HFF-Myc (cell line): ENCODE measurements around the gene TRMT6.

Source experiments
- DNase-seq: peaks from one replicate; pipeline ENCODE4 v3.0.0-alpha.2; 2011; ENCODE audit warnings: low read depth; ENCODE audit errors: extremely low read depth
- H3K4me3 ChIP-seq: replicated peaks from 2 replicates; pipeline ENCODE4 v1.5.1; 2011; ENCODE audit warnings: low read depth, mild to moderate bottlenecking, control low read depth, low read length
- CTCF ChIP-seq: IDR thresholded peaks from 2 replicates; pipeline ENCODE4 v1.5.1; 2012; ENCODE audit warnings: mild to moderate bottlenecking, low read depth, low read length, control low read depth; ENCODE audit errors: missing control alignments

The TRMT6 gene

DNA sequence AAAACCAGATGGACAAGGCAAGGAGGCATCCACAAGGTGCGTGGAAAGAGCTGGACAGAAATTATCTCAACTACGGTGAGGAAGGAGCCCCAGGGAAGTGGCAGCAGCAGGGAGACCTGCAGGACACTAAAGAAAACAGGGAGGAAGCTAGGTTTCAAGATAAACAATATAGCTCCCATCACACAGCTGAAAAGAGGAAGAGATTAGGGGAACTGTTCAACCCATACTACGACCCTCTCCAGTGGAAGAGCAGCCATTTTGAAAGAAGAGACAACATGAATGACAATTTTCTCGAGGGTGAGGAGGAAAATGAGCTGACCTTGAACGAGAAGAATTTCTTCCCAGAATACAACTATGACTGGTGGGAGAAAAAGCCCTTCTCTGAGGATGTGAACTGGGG is 26.8 kb downstream of the TRMT6 start:
- TF ChIP-seq CTCF, result no peak
- DNase-seq, result no peak
- H3K4me3 ChIP-seq, result no peak overlapping the region

DNA sequence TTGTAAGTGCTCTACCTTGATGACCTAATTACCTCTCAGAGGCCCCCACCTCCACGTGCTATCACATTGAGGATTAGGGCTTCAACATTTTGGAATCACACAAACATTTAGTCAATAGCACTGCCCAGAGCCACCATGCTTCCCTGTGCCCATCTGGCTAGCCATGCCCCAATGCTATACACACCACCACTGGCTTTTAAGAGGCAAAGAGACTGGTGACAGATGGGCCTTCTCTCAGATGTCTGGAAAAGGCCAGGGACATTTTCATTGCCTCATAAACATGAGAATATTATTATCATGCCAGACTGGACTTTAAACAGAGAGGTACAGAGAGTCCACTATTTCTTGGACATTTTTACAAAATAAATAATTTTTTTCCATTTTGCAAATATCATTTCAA is 29.8 kb downstream of the TRMT6 start:
- no peak for DNase-seq
- no peak for TF ChIP-seq CTCF
- no peak overlapping the region for H3K4me3 ChIP-seq

DNA sequence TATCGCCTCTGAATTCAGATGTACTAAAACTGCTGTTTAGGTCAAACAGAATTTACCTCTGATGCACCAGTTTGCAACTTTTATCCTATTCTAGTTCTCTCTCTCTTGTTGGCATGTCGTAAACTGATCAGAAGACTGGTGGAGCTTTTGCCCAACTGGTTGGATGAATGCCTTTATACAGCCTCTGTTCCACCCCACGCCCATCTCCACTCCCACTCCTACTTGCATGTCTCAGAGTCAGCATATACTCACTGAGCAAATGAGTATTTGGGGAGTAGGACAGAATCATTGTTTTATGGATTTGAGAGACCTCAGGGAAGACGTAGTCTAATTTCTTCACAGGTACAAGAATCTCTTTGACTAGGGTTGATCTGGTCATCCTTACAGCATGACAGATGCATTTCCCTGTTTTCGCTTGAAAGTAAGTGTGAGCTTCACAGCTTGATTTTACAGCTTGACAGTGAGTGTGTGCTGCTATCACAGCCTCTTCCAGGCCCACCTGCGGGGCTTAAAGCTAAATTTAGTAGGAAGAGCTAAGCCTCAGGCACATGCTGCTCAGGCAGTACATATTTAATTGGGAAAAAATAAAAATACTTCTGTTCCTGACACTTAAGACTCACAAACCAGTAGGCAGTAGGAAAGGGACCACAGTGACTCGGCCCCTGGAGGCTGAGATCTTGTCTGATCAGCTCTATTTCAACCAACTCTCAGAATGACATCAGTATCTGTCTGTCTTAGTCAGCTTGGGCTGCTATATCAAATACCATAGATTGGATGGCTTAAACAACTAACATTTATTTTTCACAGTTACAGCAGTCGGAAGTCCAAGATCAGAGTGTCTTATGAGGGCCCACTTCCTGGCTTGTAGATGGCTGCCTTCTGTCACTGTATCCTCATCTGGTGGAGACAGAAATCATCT is 30.4 kb downstream of the TRMT6 start:
- no peak for TF ChIP-seq CTCF
- no peak overlapping the region for H3K4me3 ChIP-seq
- no peak for DNase-seq

DNA sequence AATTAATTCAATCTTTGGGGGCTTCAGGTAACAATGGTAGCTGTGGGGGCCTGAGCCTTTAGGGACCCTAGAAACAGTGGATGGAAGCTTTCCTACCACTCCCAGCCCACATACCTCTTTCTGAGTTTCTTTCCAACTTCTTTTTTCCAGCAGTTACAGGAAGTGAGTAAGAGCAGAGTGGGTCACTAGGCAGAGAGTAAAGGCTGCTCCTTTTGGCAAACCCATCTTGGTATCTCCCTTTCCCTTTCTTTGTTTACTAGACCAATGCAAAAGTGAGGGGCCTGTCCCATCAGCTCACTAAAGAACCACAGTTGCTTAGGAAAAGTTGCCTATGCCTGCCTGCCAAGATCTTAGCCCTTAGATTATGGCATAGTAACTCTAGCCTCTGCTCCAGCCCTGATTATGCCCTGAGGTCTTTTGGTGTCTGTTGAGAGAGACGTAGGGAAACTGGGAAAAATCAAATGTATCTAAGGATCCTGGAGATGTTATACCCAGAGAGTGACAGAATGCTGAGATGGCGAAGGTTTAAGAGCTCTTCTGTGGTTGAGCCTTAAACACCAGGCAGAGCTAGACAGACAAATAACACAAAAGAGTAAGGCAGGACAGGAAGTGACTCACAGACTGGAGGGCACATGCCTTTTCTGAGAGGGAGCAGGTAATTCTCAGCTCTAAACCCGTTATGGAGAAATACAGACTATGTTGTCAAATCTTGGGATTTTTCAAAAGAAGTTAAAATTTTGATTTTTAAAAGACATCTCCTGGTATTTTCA is 31.3 kb downstream of the TRMT6 start:
- peak; percentile 43 for DNase-seq
- TF ChIP-seq CTCF, result no peak
- no peak overlapping the region for H3K4me3 ChIP-seq

DNA sequence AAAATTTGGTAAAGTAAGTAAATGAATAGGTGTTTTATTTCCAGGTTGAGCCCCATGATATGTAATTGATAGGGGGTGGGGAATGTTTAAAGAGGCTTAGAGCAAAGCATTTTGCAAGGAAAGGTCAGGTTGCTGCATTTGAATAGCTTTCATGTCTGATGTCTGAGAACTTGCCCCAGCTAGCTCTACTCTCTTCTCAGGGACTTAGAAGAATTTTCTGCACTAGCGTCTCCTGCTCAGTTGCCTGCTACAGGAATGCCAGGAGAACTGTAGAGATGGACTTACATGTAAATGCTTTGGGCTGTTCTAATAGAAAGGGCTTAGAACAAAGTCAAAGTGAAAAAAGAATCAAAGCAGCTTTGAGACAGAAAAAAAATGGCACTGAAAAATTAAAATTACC is 35.5 kb downstream of the TRMT6 start:
- no peak for DNase-seq
- TF ChIP-seq CTCF, result no peak
- H3K4me3 ChIP-seq, result no peak overlapping the region

DNA sequence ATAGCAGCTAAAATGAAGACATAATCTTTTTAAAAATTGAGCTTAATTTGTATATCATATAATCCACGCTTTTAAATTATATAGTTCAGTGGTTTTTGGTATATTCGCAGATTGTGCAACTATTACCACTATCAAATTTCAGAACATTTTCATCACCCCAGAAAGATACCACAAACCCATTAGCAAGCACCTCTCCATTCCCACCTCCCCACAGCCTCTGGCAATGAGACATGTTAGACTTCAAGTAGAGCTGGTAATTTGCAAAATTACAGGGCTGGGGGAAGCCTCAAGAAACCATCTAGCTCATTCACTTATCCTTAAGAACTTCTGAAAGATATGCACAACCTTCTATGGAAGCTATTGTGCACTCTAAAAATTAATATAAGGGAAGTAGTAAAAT is 37.2 kb downstream of the TRMT6 start:
- no peak for DNase-seq

More for the DNA sequence above, 37.2 kb downstream of the TRMT6 start:
- TF ChIP-seq CTCF, result no peak
- H3K4me3 ChIP-seq, result no peak overlapping the region
